ENCODE results near the gene WEE1.
"Not testable (repeated sequence)": the region's sequence is repeated elsewhere in the genome, so short reads cannot be mapped to it uniquely, and the experiment has no call there.

The WEE1 gene

DNA sequence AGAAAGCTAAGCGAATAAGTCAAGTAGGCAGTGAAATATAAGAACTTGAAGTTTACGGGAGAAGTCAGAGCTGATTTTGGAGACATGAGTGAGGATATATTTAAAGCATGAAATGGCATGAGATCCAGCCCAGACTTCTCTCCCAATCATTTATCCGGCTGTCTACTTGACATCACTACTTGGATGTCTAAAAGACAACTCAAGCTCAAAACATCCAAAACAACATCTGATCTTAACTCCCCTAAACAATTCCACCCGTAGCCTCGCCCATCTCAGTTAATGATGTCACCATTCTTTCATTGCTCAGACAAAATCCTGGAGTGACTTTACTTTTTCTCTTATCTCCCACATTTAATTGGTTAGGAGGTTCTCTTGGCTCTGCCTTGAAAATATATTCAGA lies 44.5 kb downstream of the WEE1 start:
- Histone ChIP-seq H3K4me2 (no peak overlapping the region), H3K4me1 (ENCODE audit: low read depth, poor library complexity, severe bottlenecking) (peaks cover 2% of the 10 kb centered on the region)

DNA sequence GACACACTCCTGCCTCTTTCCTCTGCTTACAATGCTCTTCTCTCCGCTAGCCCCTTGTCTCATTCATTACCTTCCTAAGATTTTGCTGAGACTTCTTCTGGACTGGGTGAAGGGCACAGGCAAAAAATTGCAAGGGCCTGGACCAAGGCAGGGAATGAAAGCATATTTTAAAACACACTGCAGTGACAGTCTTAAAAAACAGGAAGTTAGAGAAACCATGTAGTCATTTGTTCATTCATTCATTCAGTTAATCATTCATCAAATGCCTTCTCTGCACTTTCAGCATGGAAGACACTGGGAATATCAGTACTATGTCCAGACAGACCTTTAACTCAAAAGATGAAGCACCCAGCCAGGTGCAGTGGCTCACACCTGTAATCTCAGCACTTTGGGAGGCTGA lies 45.5 kb downstream of the WEE1 start:
- no peak overlapping the region for H3K9ac ChIP-seq
- TF ChIP-seq CTCF (conservative IDR thresholded peaks at IDR 0.05; ENCODE audit: low read depth, low read length): no peak
- H3K36me3 ChIP-seq (ENCODE audit: insufficient read depth): no peaks in the 10 kb centered on the region
- H3K4me2 ChIP-seq: no peak overlapping the region
- no peak overlapping the region for H2AFZ ChIP-seq (ENCODE audit: low read depth)
- H3K79me2 ChIP-seq (ENCODE audit: insufficient read depth, low read depth): no peaks in the 10 kb centered on the region
- no peak overlapping the region for H3K4me3 ChIP-seq (IDR thresholded peaks at IDR 0.05; ENCODE audit: insufficient read depth, low read depth, low read length)
- H4K20me1 ChIP-seq (ENCODE audit: insufficient read depth): no peaks in the 10 kb centered on the region
- no peaks in the 10 kb centered on the region for H3K27me3 ChIP-seq (ENCODE audit: insufficient read depth, low read depth)
- H3K4me1 ChIP-seq (ENCODE audit: low read depth, poor library complexity, severe bottlenecking): no peaks in the 10 kb centered on the region
- no peak overlapping the region for H3K27ac ChIP-seq

More for the DNA sequence above, 44.5 kb downstream of the WEE1 start:
- H4K20me1 ChIP-seq (ENCODE audit: insufficient read depth): no peaks in the 10 kb centered on the region
- H3K79me2 ChIP-seq (ENCODE audit: insufficient read depth, low read depth): no peaks in the 10 kb centered on the region
- no peak overlapping the region for H2AFZ ChIP-seq (ENCODE audit: low read depth)
- no peak overlapping the region for H3K9ac ChIP-seq
- no peak overlapping the region for H3K27ac ChIP-seq
- no peaks in the 10 kb centered on the region for H3K36me3 ChIP-seq (ENCODE audit: insufficient read depth)
- H3K4me3 ChIP-seq (IDR thresholded peaks at IDR 0.05; ENCODE audit: insufficient read depth, low read depth, low read length): no peak overlapping the region
- TF ChIP-seq CTCF (conservative IDR thresholded peaks at IDR 0.05; ENCODE audit: low read depth, low read length): no peak
- H3K27me3 ChIP-seq (ENCODE audit: insufficient read depth, low read depth): no peaks in the 10 kb centered on the region

- no peaks in the 10 kb centered on the region for H3K36me3 ChIP-seq (ENCODE audit: insufficient read depth)
- no peaks in the 10 kb centered on the region for H4K20me1 ChIP-seq (ENCODE audit: insufficient read depth)
- H3K79me2 ChIP-seq (ENCODE audit: insufficient read depth, low read depth): no peaks in the 10 kb centered on the region
- H3K4me2 ChIP-seq: no peak overlapping the region
- H3K27me3 ChIP-seq (ENCODE audit: insufficient read depth, low read depth): no peaks in the 10 kb centered on the region
- H3K9ac ChIP-seq: no peak overlapping the region
- H3K4me3 ChIP-seq (IDR thresholded peaks at IDR 0.05; ENCODE audit: insufficient read depth, low read depth, low read length): no peak overlapping the region
- no peak overlapping the region for H2AFZ ChIP-seq (ENCODE audit: low read depth)
- no peak overlapping the region for H3K27ac ChIP-seq
- no peaks in the 10 kb centered on the region for H3K4me1 ChIP-seq (ENCODE audit: low read depth, poor library complexity, severe bottlenecking)
- no peak for TF ChIP-seq CTCF (conservative IDR thresholded peaks at IDR 0.05; ENCODE audit: low read depth, low read length)
These were observed 46.5 kb downstream of the WEE1 start for GRCh38 chr11:9619971-9620370.

DNA sequence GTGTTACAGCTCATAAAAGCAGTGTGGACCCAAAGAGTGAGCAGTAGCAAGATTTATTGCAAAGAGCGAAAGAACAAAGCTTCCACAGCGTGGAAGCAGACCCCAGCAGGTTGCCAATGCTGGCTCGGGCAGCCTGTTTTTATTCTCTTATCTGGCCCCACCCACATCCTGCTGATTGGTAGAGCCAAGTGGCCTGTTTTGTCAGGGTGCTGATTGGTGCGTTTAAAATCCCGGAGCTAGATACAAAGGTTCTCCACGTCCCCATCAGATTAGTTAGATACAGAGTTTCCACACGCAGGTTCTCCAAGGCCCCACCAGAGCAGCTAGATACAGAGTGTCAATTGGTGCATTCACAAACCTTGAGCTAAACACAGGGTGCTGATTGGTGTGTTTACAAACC lies 48.9 kb downstream of the WEE1 start:
- H3K27me3 ChIP-seq (ENCODE audit: insufficient read depth, low read depth); H3K4me2 ChIP-seq; H3K4me1 ChIP-seq (ENCODE audit: low read depth, poor library complexity, severe bottlenecking); H2AFZ ChIP-seq (ENCODE audit: low read depth); H3K9ac ChIP-seq; H3K36me3 ChIP-seq (ENCODE audit: insufficient read depth); H4K20me1 ChIP-seq (ENCODE audit: insufficient read depth); H3K4me3 ChIP-seq (IDR thresholded peaks at IDR 0.05; ENCODE audit: insufficient read depth, low read depth, low read length); H3K27ac ChIP-seq; H3K79me2 ChIP-seq (ENCODE audit: insufficient read depth, low read depth): not testable (repeated sequence)

DNA sequence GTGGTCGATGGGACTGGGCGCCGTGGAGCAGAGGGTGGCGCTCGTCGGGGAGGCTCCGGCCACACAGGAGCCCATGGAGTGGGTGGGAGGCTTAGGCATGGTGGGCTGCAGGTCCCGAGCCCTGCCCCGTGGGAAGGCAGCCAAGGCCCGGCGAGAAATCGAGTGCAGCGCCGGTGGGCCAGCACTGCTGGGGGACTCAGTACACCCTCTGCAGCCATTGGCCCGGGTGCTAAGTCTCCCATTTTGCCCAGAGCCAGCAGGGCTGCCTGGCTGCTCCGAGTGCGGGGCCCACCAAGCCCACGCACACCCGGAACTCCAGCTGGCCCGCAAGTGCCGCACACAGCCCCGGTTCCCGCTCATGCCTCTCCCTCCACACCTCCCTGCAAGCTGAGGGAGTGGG lies 49.6 kb downstream of the WEE1 start:
- H3K4me1 ChIP-seq (ENCODE audit: low read depth, poor library complexity, severe bottlenecking); H3K36me3 ChIP-seq (ENCODE audit: insufficient read depth); H4K20me1 ChIP-seq (ENCODE audit: insufficient read depth); H3K4me3 ChIP-seq (IDR thresholded peaks at IDR 0.05; ENCODE audit: insufficient read depth, low read depth, low read length); H3K9ac ChIP-seq; H3K4me2 ChIP-seq; H3K79me2 ChIP-seq (ENCODE audit: insufficient read depth, low read depth); H3K27ac ChIP-seq; H3K27me3 ChIP-seq (ENCODE audit: insufficient read depth, low read depth); H2AFZ ChIP-seq (ENCODE audit: low read depth): not testable (repeated sequence)

All from KMS-11 (cell line).